Fibroblast of skin of left biceps (primary cell): ENCODE results near the gene GHR.

Experiments used
- DNase-seq, 2 experiments: peaks; one replicate each; pipeline ENCODE4 v3.0.0-alpha.2; 2013; ENCODE audit warnings: low read depth in 2 of 2

GHR gene

GRCh38 chr5:42604171-42604711 lies 181.0 kb downstream of the GHR start:
- DNase-seq = no peak

- no peak for DNase-seq
Observed at GRCh38 chr5:42605490-42605889, 182.3 kb downstream of the GHR start.

GRCh38 chr5:42606464-42606869 lies 183.2 kb downstream of the GHR start:
- DNase-seq = no peak

GRCh38 chr5:42611437-42611836 lies 188.2 kb downstream of the GHR start:
- DNase-seq = no peak

GRCh38 chr5:42612750-42613366 lies 189.6 kb downstream of the GHR start:
- peak; percentile 56 to 62 for DNase-seq

GRCh38 chr5:42614509-42614908 lies 191.3 kb downstream of the GHR start:
- no peak for DNase-seq

- no peak for DNase-seq
Observed at GRCh38 chr5:42620579-42621216, 197.5 kb downstream of the GHR start.

GRCh38 chr5:42621242-42621641 lies 198.0 kb downstream of the GHR start:
- no peak for DNase-seq

GRCh38 chr5:42621662-42622061 lies 198.4 kb downstream of the GHR start:
- no peak for DNase-seq

GRCh38 chr5:42624912-42625311 lies 201.7 kb downstream of the GHR start:
- no peak for DNase-seq

GRCh38 chr5:42626462-42626861 lies 203.2 kb downstream of the GHR start:
- no peak for DNase-seq

GRCh38 chr5:42628821-42629220 lies 205.6 kb downstream of the GHR start:
- no peak for DNase-seq

- DNase-seq = no peak
Observed at GRCh38 chr5:42629284-42629683, 206.0 kb downstream of the GHR start.

- DNase-seq = no peak
Observed at GRCh38 chr5:42631241-42631640, 208.0 kb downstream of the GHR start.

GRCh38 chr5:42632354-42632900 lies 209.2 kb downstream of the GHR start:
- no peak for DNase-seq

GRCh38 chr5:42634575-42634974 lies 211.3 kb downstream of the GHR start:
- DNase-seq = no peak

- DNase-seq = no peak
Observed at GRCh38 chr5:42636425-42636824, 213.2 kb downstream of the GHR start.

- DNase-seq = no peak
Observed at GRCh38 chr5:42636946-42637345, 213.7 kb downstream of the GHR start.

- no peak for DNase-seq
Observed at GRCh38 chr5:42638972-42639371, 215.7 kb downstream of the GHR start.

GRCh38 chr5:42640835-42641234 lies 217.6 kb downstream of the GHR start:
- DNase-seq = no peak

GRCh38 chr5:42641336-42642005 lies 218.2 kb downstream of the GHR start:
- DNase-seq = no peak

GRCh38 chr5:42642006-42642405 lies 218.8 kb downstream of the GHR start:
- no peak for DNase-seq

GRCh38 chr5:42643360-42643759 lies 220.1 kb downstream of the GHR start:
- no peak for DNase-seq
